Activated naive CD8-positive, alpha-beta T cell treated with anti-CD3 and anti-CD28 coated beads, Interleukin-2, amount 10 ng/mL, durations not matched to agents 7 days and 5 days (primary cell): ENCODE results near the gene ZNF224. TPM values are rescaled to one million over a fixed set of nuclear protein-coding genes. Genes with fewer than 3 reads are reported as not detected.

Experiments
- ATAC-seq: fragments of 150-1000 bp; cut with Tn5 transposase; one replicate; pipeline ENCODE4 v1.10.0; 2021; ENCODE audit warnings: low read depth, moderate library complexity
- POLR2A ChIA-PET: fragments of 350-600 bp; sonication (Branson Sonifier 250); formaldehyde crosslinking; loops from one replicate; lab custom pipeline; 2021; ENCODE audit warnings: antibody characterized with exemption; lab: Charles Lee
- DNase-seq: peaks from one replicate; pipeline ENCODE4 v3.0.0; 2021
- H3K27ac Mint-ChIP-seq: one replicate; pipeline ENCODE4 v1.8.0; 2022; ENCODE audit warnings: mild to moderate bottlenecking, mixed read lengths
- H3K27me3 Mint-ChIP-seq: one replicate; pipeline ENCODE4 v1.8.0; 2022; ENCODE audit warnings: mild to moderate bottlenecking, moderate library complexity, mixed read lengths
- H3K36me3 Mint-ChIP-seq: one replicate; pipeline ENCODE4 v1.8.0; 2021; ENCODE audit warnings: mild to moderate bottlenecking, mixed read lengths
- H3K4me1 Mint-ChIP-seq: one replicate; pipeline ENCODE4 v1.8.0; 2021; ENCODE audit warnings: mixed read lengths
- H3K4me3 Mint-ChIP-seq: one replicate; pipeline ENCODE4 v1.8.0; 2022; ENCODE audit warnings: mild to moderate bottlenecking, moderate library complexity, mixed read lengths
- H3K9me3 Mint-ChIP-seq: one replicate; pipeline ENCODE4 v1.8.0; 2021; ENCODE audit warnings: mixed read lengths
- total RNA-seq, 2 experiments: library from RNA; stranded (reverse); gene quantifications; one replicate each; pipeline ENCODE4 v1.2.3, GENCODE V29; 2021

Gene ZNF224
- total RNA-seq, 2 experiments from 2014 or later = 55.3 to 58.2 TPM

GRCh38 chr19:44151491-44151890 is 57.3 kb downstream of the ZNF224 start:
- Mint-ChIP-seq H3K4me1 (no peaks in the 10 kb centered on the region), H3K27me3 (no peaks in the 10 kb centered on the region), H3K36me3 (peaks cover 86% of the 10 kb centered on the region), H3K4me3 (no peak overlapping the region), H3K9me3 (peaks cover 22% of the 10 kb centered on the region), H3K27ac (no peak overlapping the region)
- ATAC-seq (no peak), DNase-seq (no peak)
- POLR2A ChIA-PET = interaction anchor here (1.2 kb wide), 1 partner anchor 13 kb away, joined by 4 read pairs; the partner anchor contains the start of gene ZNF226

- no peak for ATAC-seq
- Mint-ChIP-seq H3K4me3 (no peak overlapping the region), H3K9me3 (peaks cover 37% of the 10 kb centered on the region)
Measured at GRCh38 chr19:44156475-44156874, 62.3 kb downstream of the ZNF224 start.

More at GRCh38 chr19:44156475-44156874, 62.3 kb downstream of the ZNF224 start:
- Mint-ChIP-seq H3K27ac (no peak overlapping the region), H3K27me3 (no peaks in the 10 kb centered on the region), H3K36me3 (peaks cover 63% of the 10 kb centered on the region), H3K4me1 (no peaks in the 10 kb centered on the region)
- no peak for DNase-seq
- POLR2A ChIA-PET = no interaction called here

Other genes with a start within 250 kb of the ZNF224 start
- 1 to 10 TPM; 4.5 to 6.8 TPM for gene ZNF404, start 210.4 kb upstream of the ZNF224 start, total RNA-seq
- 10 to 100 TPM; 21.0 to 22.4 TPM for gene ZNF45, start 159.1 kb upstream of the ZNF224 start, total RNA-seq
- gene ZNF221, start 143.1 kb upstream of the ZNF224 start, total RNA-seq = 1 to 10 TPM; 2.9 to 3.7 TPM
- gene ZNF155, start 110.2 kb upstream of the ZNF224 start, total RNA-seq = 10 to 100 TPM; 12.3 to 12.9 TPM
- gene ZNF230, start 91.4 kb upstream of the ZNF224 start, total RNA-seq = 1 to 10 TPM; 9.2 to 9.7 TPM
- gene ZNF222, start 69.0 kb upstream of the ZNF224 start, total RNA-seq = 1 to 10 TPM; 7.8 to 7.9 TPM
- 1 to 10 TPM; 2.2 to 3.3 TPM for gene ZNF223, start 42.3 kb upstream of the ZNF224 start, total RNA-seq
- gene ZNF284, start 22.2 kb upstream of the ZNF224 start, total RNA-seq = 1 to 10 TPM; 3.9 to 4.1 TPM
- 1 to 10 TPM; 7.8 to 9.2 TPM for gene ZNF225, start 19.0 kb downstream of the ZNF224 start, total RNA-seq
- gene ZNF234, start 47.2 kb downstream of the ZNF224 start, total RNA-seq = 10 to 100 TPM; 16.4 to 18.2 TPM
- gene ZNF226, start 70.7 kb downstream of the ZNF224 start, total RNA-seq = 10 to 100 TPM; 26.2 to 28.0 TPM
- 10 to 100 TPM; 40.6 to 42.2 TPM for gene ZNF227, start 118.2 kb downstream of the ZNF224 start, total RNA-seq
- 1 to 10 TPM; 1.0 to 1.6 TPM for gene ZNF233, start 165.5 kb downstream of the ZNF224 start, total RNA-seq
- 1 to 10 TPM; 8.8 to 9.4 TPM for gene ZNF235, start 210.7 kb downstream of the ZNF224 start, total RNA-seq